ENCODE results near the gene PPY. TPM values are rescaled to one million over a fixed set of nuclear protein-coding genes. Genes with fewer than 3 reads are reported as not detected.
"Not testable (repeated sequence)": the region's sequence is repeated elsewhere in the genome, so short reads cannot be mapped to it uniquely, and the experiment has no call there.

The PPY gene
- total RNA-seq, 1 experiment from 2014 or later, result not detected

- H3K4me1 Mint-ChIP-seq, result peaks cover 35 to 52% of the 10 kb centered on the region in 2 experiments
- DNase-seq, result no peak
These were observed 44.4 kb downstream of the PPY start for GRCh38 chr17:43897831-43898230.

GRCh38 chr17:43894494-43894893 is 47.8 kb downstream of the PPY start:
- H4K20me1 ChIP-seq (ENCODE audit: control insufficient read depth, insufficient read depth, insufficient read length); H4K91ac ChIP-seq (ENCODE audit: insufficient read length, low read depth, low read length); H3K27ac Mint-ChIP-seq; H2AK5ac ChIP-seq (ENCODE audit: insufficient read length, low read length); H3K4me2 ChIP-seq (ENCODE audit: insufficient read depth, insufficient read length, low read length); H3T11ph ChIP-seq (ENCODE audit: low read length); H3K27ac ChIP-seq (ENCODE audit: insufficient read length, low read depth, low read length); H2BK5ac ChIP-seq (ENCODE audit: insufficient read length, low read length); H3K18ac ChIP-seq (ENCODE audit: insufficient read length, low read depth, low read length); H3K23me2 ChIP-seq (ENCODE audit: insufficient read length, low read depth, low read length, poor library complexity, severe bottlenecking); H2BK120ac ChIP-seq (ENCODE audit: low read depth, low read length, poor library complexity, severe bottlenecking); H3K9me3 ChIP-seq (ENCODE audit: control insufficient read depth, low read depth, low read length); H3K56ac ChIP-seq (ENCODE audit: insufficient read length, low read depth, low read length); H3K9me3 Mint-ChIP-seq; H2BK20ac ChIP-seq (ENCODE audit: low read depth, low read length, poor library complexity, severe bottlenecking); H3K4me3 Mint-ChIP-seq; H3K9ac ChIP-seq (ENCODE audit: extremely low read depth, insufficient read length, low read length); H3K14ac ChIP-seq (ENCODE audit: insufficient read depth, low read length); H4K8ac ChIP-seq (replicated peaks; ENCODE audit: insufficient read length, low read depth, low read length); H3K79me1 ChIP-seq (ENCODE audit: insufficient read depth, low read depth, low read length, poor library complexity, severe bottlenecking); H2AFZ ChIP-seq (ENCODE audit: low read length); DNase-seq; H3K27me3 Mint-ChIP-seq (ENCODE audit: low read depth); H2BK12ac ChIP-seq (ENCODE audit: insufficient read length, low read depth, low read length); H3K23ac ChIP-seq (ENCODE audit: insufficient read length, low read depth, low read length); H3K79me2 ChIP-seq (ENCODE audit: insufficient read depth, low read length); H2BK15ac ChIP-seq (ENCODE audit: low read depth, low read length); H3K27me3 ChIP-seq (ENCODE audit: insufficient read depth, low read length); H4K5ac ChIP-seq (ENCODE audit: insufficient read length, low read depth, low read length); H3K4ac ChIP-seq (ENCODE audit: low read depth, low read length): not testable (repeated sequence)
- WGBS (ENCODE audit: extremely low coverage, insufficient read length, low lambda C conversion rate), result no CpG with 5 or more reads among the region's 4 CpGs
- peaks cover 13% of the 10 kb centered on the region for H3K4me1 ChIP-seq (ENCODE audit: insufficient read depth, low read length)
- H3K36me3 Mint-ChIP-seq (ENCODE audit: insufficient read depth in 1 of 3, low read depth in 3 of 3), result peaks cover 12 to 27% (median 23%) of the 10 kb centered on the region in 3 experiments; a peak in 6 of 7 replicates
- peaks cover 36 to 42% of the 10 kb centered on the region in 2 experiments for H3K4me1 Mint-ChIP-seq

More at GRCh38 chr17:43897831-43898230, 44.4 kb downstream of the PPY start:
- H3K23me2 ChIP-seq (ENCODE audit: insufficient read length, low read depth, low read length, poor library complexity, severe bottlenecking), result peaks cover 16% of the 10 kb centered on the region
- no CpG with 5 or more reads among the region's 3 CpGs for WGBS (ENCODE audit: extremely low coverage, insufficient read length, low lambda C conversion rate)
- H3K9me3 Mint-ChIP-seq, result no peaks in the 10 kb centered on the region
- no peaks in the 10 kb centered on the region for H3K27me3 ChIP-seq (ENCODE audit: insufficient read depth, low read length)
- no peaks in the 10 kb centered on the region for H3K79me1 ChIP-seq (ENCODE audit: insufficient read depth, low read depth, low read length, poor library complexity, severe bottlenecking)
- H4K8ac ChIP-seq (replicated peaks; ENCODE audit: insufficient read length, low read depth, low read length), result no peak overlapping the region
- H2AFZ ChIP-seq (ENCODE audit: low read length), result no peak overlapping the region
- no peak overlapping the region for H3K14ac ChIP-seq (ENCODE audit: insufficient read depth, low read length)
- no peak overlapping the region for H3K56ac ChIP-seq (ENCODE audit: insufficient read length, low read depth, low read length)
- H2BK120ac ChIP-seq (ENCODE audit: low read depth, low read length, poor library complexity, severe bottlenecking), result no peak overlapping the region
- H2AK5ac ChIP-seq (ENCODE audit: insufficient read length, low read length), result no peak overlapping the region
- no peak overlapping the region for H4K91ac ChIP-seq (ENCODE audit: insufficient read length, low read depth, low read length)
- H3K4me3 Mint-ChIP-seq, result no peak overlapping the region
- 0 out of 2 replicates have a peak, but pooled peaks cover 2% of the 10 kb centered on the region for H3K79me2 ChIP-seq (ENCODE audit: insufficient read depth, low read length)
- no peak overlapping the region for H2BK20ac ChIP-seq (ENCODE audit: low read depth, low read length, poor library complexity, severe bottlenecking)
- no peak overlapping the region for H3K4me2 ChIP-seq (ENCODE audit: insufficient read depth, insufficient read length, low read length)
- H3K18ac ChIP-seq (ENCODE audit: insufficient read length, low read depth, low read length), result no peak overlapping the region
- no peak overlapping the region for H2BK15ac ChIP-seq (ENCODE audit: low read depth, low read length)
- no peak overlapping the region; a peak in 2 of 7 replicates for H3K27ac Mint-ChIP-seq
- H3K27me3 Mint-ChIP-seq (ENCODE audit: low read depth), result peaks cover 25% of the 10 kb centered on the region
- H3T11ph ChIP-seq (ENCODE audit: low read length), result no peak overlapping the region
- H2BK5ac ChIP-seq (ENCODE audit: insufficient read length, low read length), result no peak overlapping the region
- H3K23ac ChIP-seq (ENCODE audit: insufficient read length, low read depth, low read length), result no peak overlapping the region
- no peak overlapping the region for H3K9ac ChIP-seq (ENCODE audit: extremely low read depth, insufficient read length, low read length)
- peaks cover 12% of the 10 kb centered on the region for H3K4me1 ChIP-seq (ENCODE audit: insufficient read depth, low read length)
- H3K9me3 ChIP-seq (ENCODE audit: control insufficient read depth, low read depth, low read length), result no peaks in the 10 kb centered on the region
- H3K4ac ChIP-seq (ENCODE audit: low read depth, low read length), result no peak overlapping the region
- peaks cover 2% of the 10 kb centered on the region for H4K20me1 ChIP-seq (ENCODE audit: control insufficient read depth, insufficient read depth, insufficient read length)
- TF ChIP-seq, protein P1, sequence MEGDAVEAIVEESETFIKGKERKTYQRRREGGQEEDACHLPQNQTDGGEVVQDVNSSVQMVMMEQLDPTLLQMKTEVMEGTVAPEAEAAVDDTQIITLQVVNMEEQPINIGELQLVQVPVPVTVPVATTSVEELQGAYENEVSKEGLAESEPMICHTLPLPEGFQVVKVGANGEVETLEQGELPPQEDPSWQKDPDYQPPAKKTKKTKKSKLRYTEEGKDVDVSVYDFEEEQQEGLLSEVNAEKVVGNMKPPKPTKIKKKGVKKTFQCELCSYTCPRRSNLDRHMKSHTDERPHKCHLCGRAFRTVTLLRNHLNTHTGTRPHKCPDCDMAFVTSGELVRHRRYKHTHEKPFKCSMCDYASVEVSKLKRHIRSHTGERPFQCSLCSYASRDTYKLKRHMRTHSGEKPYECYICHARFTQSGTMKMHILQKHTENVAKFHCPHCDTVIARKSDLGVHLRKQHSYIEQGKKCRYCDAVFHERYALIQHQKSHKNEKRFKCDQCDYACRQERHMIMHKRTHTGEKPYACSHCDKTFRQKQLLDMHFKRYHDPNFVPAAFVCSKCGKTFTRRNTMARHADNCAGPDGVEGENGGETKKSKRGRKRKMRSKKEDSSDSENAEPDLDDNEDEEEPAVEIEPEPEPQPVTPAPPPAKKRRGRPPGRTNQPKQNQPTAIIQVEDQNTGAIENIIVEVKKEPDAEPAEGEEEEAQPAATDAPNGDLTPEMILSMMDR (conservative IDR thresholded peaks at IDR 0.05), result no peak
- H3K27ac ChIP-seq (ENCODE audit: insufficient read length, low read depth, low read length), result no peak overlapping the region
- no peak overlapping the region for H2BK12ac ChIP-seq (ENCODE audit: insufficient read length, low read depth, low read length)
- no peak overlapping the region for H4K5ac ChIP-seq (ENCODE audit: insufficient read length, low read depth, low read length)
- H3K36me3 Mint-ChIP-seq (ENCODE audit: insufficient read depth in 1 of 3, low read depth in 3 of 3), result peaks cover 12 to 17% (median 15%) of the 10 kb centered on the region in 3 experiments; a peak in 5 of 7 replicates

All from H9 (cell line).